ENCODE data around the gene RAB7B.
A peak's percentile ranks its signal among the peaks of the same experiment; 100 is the strongest.

Gene RAB7B

GRCh38 chr1:205972491-205973168 lies 30.6 kb downstream of the RAB7B start:
- no peak for DNase-seq

GRCh38 chr1:205972081-205972480 lies 31.1 kb downstream of the RAB7B start:
- no peak for DNase-seq

GRCh38 chr1:205971082-205971481 lies 32.1 kb downstream of the RAB7B start:
- DNase-seq, result no peak

- no peak for DNase-seq
These were observed 32.7 kb downstream of the RAB7B start for GRCh38 chr1:205970486-205970885.

GRCh38 chr1:205969229-205969628 lies 34.0 kb downstream of the RAB7B start:
- no peak for DNase-seq

- DNase-seq, result peak; percentile 30
These were observed 35.5 kb downstream of the RAB7B start for GRCh38 chr1:205967554-205968335.

GRCh38 chr1:205965036-205965884 lies 37.9 kb downstream of the RAB7B start:
- DNase-seq, result no peak

GRCh38 chr1:205963352-205964155 lies 39.6 kb downstream of the RAB7B start:
- DNase-seq, result peak; percentile 98

- no peak for DNase-seq
These were observed 40.4 kb downstream of the RAB7B start for GRCh38 chr1:205962821-205963221.

- no peak for DNase-seq
These were observed 41.0 kb downstream of the RAB7B start for GRCh38 chr1:205961991-205962820.

GRCh38 chr1:205961405-205961804 lies 41.8 kb downstream of the RAB7B start:
- no peak for DNase-seq

- DNase-seq, result no peak
These were observed 43.4 kb downstream of the RAB7B start for GRCh38 chr1:205959789-205960188.

- DNase-seq, result no peak
These were observed 47.7 kb downstream of the RAB7B start for GRCh38 chr1:205955499-205955898.

GRCh38 chr1:205954819-205955404 lies 48.3 kb downstream of the RAB7B start:
- DNase-seq, result no peak

GRCh38 chr1:205951746-205952145 lies 51.4 kb downstream of the RAB7B start:
- no peak for DNase-seq

- peak; percentile 61 for DNase-seq
These were observed 52.2 kb downstream of the RAB7B start for GRCh38 chr1:205950826-205951549.

GRCh38 chr1:205950280-205950679 lies 52.9 kb downstream of the RAB7B start:
- peak; percentile 49 for DNase-seq

GRCh38 chr1:205949753-205950152 lies 53.4 kb downstream of the RAB7B start:
- DNase-seq, result no peak

- DNase-seq, result no peak
These were observed 54.3 kb downstream of the RAB7B start for GRCh38 chr1:205948886-205949285.

- DNase-seq, result no peak
These were observed 55.2 kb downstream of the RAB7B start for GRCh38 chr1:205948039-205948438.

GRCh38 chr1:205947024-205947423 lies 56.2 kb downstream of the RAB7B start:
- no peak for DNase-seq
